ENCODE data around the gene ABR.
"Not testable (repeated sequence)": the region's sequence is repeated elsewhere in the genome, so short reads cannot be mapped to it uniquely, and the experiment has no call there.

ABR gene

GRCh38 chr17:1002412-1002753 is 177.4 kb downstream of the ABR start:
- TF ChIP-seq, protein P1, sequence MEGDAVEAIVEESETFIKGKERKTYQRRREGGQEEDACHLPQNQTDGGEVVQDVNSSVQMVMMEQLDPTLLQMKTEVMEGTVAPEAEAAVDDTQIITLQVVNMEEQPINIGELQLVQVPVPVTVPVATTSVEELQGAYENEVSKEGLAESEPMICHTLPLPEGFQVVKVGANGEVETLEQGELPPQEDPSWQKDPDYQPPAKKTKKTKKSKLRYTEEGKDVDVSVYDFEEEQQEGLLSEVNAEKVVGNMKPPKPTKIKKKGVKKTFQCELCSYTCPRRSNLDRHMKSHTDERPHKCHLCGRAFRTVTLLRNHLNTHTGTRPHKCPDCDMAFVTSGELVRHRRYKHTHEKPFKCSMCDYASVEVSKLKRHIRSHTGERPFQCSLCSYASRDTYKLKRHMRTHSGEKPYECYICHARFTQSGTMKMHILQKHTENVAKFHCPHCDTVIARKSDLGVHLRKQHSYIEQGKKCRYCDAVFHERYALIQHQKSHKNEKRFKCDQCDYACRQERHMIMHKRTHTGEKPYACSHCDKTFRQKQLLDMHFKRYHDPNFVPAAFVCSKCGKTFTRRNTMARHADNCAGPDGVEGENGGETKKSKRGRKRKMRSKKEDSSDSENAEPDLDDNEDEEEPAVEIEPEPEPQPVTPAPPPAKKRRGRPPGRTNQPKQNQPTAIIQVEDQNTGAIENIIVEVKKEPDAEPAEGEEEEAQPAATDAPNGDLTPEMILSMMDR (IDR thresholded peaks at IDR 0.05; ENCODE audit: borderline replicate concordance, insufficient read depth, low read depth, low read length): no peak
- H3K4me3 ChIP-seq (ENCODE audit: low read depth, low read length): no peak overlapping the region

DNA sequence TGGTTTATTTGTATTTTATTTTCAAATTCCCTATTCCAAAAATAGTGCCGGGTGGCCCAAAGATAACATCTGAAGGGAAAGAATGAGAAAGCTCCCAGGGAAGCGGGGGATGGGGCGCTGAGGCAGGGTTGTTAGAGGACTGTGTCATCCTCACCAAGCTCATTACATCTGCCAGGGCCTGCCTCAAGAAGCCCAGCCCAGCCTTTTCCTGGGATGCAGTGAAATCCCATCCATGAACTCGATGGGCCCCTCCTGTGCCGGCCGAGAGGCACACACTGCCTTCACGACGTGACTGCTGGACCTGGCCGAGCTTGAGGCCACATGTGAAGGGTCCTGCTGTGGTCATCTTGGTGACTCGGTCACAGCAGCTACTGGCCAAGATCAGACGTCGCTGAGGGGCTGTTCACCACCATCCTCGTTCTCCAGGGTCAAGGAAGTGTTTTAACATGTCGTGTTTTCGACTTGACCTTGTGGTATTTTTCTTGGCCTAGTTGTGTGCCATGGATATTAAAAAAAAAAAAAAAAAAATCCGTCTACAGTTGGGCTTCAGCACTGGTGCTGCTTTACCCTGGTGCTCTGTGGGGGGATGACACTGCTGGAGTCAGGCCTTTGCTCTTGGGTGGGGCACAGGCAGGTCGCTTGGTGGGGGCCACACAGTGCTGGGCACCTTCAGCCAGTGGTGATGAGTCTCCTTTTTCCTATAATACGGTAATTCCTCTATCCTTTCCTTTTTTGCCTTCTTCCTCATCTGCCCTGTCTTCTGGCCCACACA is 178.0 kb downstream of the ABR start:
- TF ChIP-seq, protein P1 (IDR thresholded peaks at IDR 0.05; ENCODE audit: borderline replicate concordance, insufficient read depth, low read depth, low read length): no peak
- no peak overlapping the region for H3K4me3 ChIP-seq (ENCODE audit: low read depth, low read length)

GRCh38 chr17:1000597-1001461 is 179.0 kb downstream of the ABR start:
- H3K4me3 ChIP-seq (ENCODE audit: low read depth, low read length): no peak overlapping the region
- TF ChIP-seq, protein P1 (IDR thresholded peaks at IDR 0.05; ENCODE audit: borderline replicate concordance, insufficient read depth, low read depth, low read length): no peak

DNA sequence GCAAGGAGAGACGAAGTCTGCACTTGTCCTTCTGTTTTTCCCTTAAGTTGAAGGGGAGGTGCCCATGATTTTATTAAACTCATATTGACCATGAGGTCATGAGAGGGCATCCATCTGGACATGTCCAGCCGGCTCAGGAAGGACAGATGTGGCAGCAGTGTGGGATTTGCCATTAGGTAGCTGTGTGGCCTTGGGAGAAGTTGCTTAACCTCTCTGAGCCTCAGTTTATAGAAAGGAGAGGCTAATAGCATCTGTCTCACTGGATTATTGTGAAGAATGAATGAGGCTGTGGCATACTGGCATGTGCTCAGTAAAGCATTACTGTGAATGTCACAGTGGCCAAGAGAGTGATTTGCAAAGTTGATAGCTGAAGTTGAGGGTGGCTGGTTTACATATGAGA is 181.7 kb downstream of the ABR start:
- TF ChIP-seq, protein P1 (IDR thresholded peaks at IDR 0.05; ENCODE audit: borderline replicate concordance, insufficient read depth, low read depth, low read length): no peak
- peak overlapping the region; percentile 91 for H3K4me3 ChIP-seq (ENCODE audit: low read depth, low read length)

GRCh38 chr17:996554-997344 is 183.0 kb downstream of the ABR start, which contains the start of gene TIMM22:
TIMM22 (plus strand) TSS chr17:997129; CDS start chr17:997143, 14 bp downstream.
- TF ChIP-seq, protein P1 (IDR thresholded peaks at IDR 0.05; ENCODE audit: borderline replicate concordance, insufficient read depth, low read depth, low read length): peak; percentile 95
- peak within 1 kb of the TSS; percentile 91 for H3K4me3 ChIP-seq (ENCODE audit: low read depth, low read length)

GRCh38 chr17:995324-995723 is 184.5 kb downstream of the ABR start:
- not testable (repeated sequence) for H3K4me3 ChIP-seq (ENCODE audit: low read depth, low read length)

DNA sequence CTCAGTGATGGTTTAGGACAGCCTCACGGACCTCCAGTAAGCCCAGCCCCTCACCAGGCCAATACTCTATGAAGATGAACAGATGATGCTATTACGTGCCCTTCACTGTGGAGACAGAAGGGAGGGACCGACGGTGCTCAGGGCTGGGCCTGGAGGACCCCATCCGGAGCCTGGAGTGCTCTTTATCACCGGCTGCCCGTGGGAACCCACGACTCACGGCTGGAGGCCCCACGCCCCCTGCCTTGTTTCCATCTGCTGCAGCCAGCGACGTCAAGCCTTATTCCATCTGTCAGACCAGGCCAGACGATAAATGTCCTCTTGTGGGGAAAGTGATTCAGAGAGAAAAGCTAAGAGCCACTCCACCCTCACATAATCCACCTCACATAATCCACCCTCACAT is 186.8 kb downstream of the ABR start:
- TF ChIP-seq, protein P1 (IDR thresholded peaks at IDR 0.05; ENCODE audit: borderline replicate concordance, insufficient read depth, low read depth, low read length): no peak
- H3K4me3 ChIP-seq (ENCODE audit: low read depth, low read length): no peak overlapping the region

Data from GM12875 (cell line).